ENCODE measurements around the gene GPR39.

GRCh38 chr2:132384491-132385151, 32.0 kb upstream of the GPR39 start:
- TF ChIP-seq CTCF (IDR thresholded peaks at IDR 0.05): no peak
- TF ChIP-seq POLR2A (IDR thresholded peaks at IDR 0.05): no peak

Measured in uterus (tissue), 2 donors.